Activated B cell treated with CpG ODN at 0.5 μM for 24 hours (primary cell): ENCODE results near the gene PSME3IP1. TPM values are rescaled to one million over a fixed set of nuclear protein-coding genes. Genes with fewer than 3 reads are reported as not detected.
"Not testable (repeated sequence)": the region's sequence is repeated elsewhere in the genome, so short reads cannot be mapped to it uniquely, and the experiment has no call there.

Experiments
- ATAC-seq: fragments of 200-7000 bp; cut with Tn5 transposase; one replicate; pipeline ENCODE4 v1.10.0; 2021; ENCODE audit warnings: low read depth, mild to moderate bottlenecking, moderate library complexity
- CTCF ChIA-PET: fragments of 350-600 bp; sonication (Branson Sonifier 250); formaldehyde crosslinking; loops from one replicate; lab custom pipeline; 2021; ENCODE audit warnings: antibody characterized with exemption; lab: Charles Lee
- POLR2A ChIA-PET: fragments of 350-600 bp; sonication (Branson Sonifier 250); formaldehyde crosslinking; loops from one replicate; lab custom pipeline; 2021; ENCODE audit warnings: antibody characterized with exemption; lab: Charles Lee
- DNase-seq: peaks from one replicate; pipeline ENCODE4 v3.0.0; 2022
- H3K27ac Mint-ChIP-seq: one replicate; pipeline ENCODE4 v1.8.0; 2020; ENCODE audit warnings: mixed read lengths
- H3K27me3 Mint-ChIP-seq: one replicate; pipeline ENCODE4 v1.8.0; 2021; ENCODE audit warnings: mixed read lengths
- H3K36me3 Mint-ChIP-seq: one replicate; pipeline ENCODE4 v1.8.0; 2021; ENCODE audit warnings: low read depth, mixed read lengths
- H3K4me1 Mint-ChIP-seq: one replicate; pipeline ENCODE4 v1.8.0; 2021; ENCODE audit warnings: mixed read lengths
- H3K4me3 Mint-ChIP-seq: one replicate; pipeline ENCODE4 v1.8.0; 2020; ENCODE audit warnings: mild to moderate bottlenecking, mixed read lengths
- H3K9me3 Mint-ChIP-seq: one replicate; pipeline ENCODE4 v1.8.0; 2020; ENCODE audit warnings: mixed read lengths
- CTCF ChIP-seq: fragments of 200-600 bp; IDR thresholded peaks from one replicate; pipeline ENCODE4 v1.8.0; 2022; ENCODE audit warnings: antibody characterized with exemption, mild to moderate bottlenecking
- intact Hi-C: fragments of 100-400 bp; cut with micrococcal nuclease; formaldehyde crosslinking; loops from one replicate; pipeline ENCODE4 v1.15.1; 2024
- total RNA-seq: library from RNA; stranded (reverse); gene quantifications from 2 replicates; pipeline ENCODE4 v1.2.3, GENCODE V29; 2022

PSME3IP1 gene
- total RNA-seq, 1 donor from 2014 or later = 147 TPM

- H3K9me3 Mint-ChIP-seq = no peaks in the 10 kb centered on the region
- H3K27ac Mint-ChIP-seq = no peak overlapping the region
- ChIA-PET POLR2A (no interaction called here), CTCF (no interaction called here)
- H3K4me1 Mint-ChIP-seq = peaks cover 39% of the 10 kb centered on the region
- DNase-seq = no peak
- TF ChIP-seq CTCF = no peak
- no peak overlapping the region for H3K4me3 Mint-ChIP-seq
- peaks cover 20% of the 10 kb centered on the region for H3K36me3 Mint-ChIP-seq
- H3K27me3 Mint-ChIP-seq = no peaks in the 10 kb centered on the region
- no peak for ATAC-seq
- intact Hi-C loops = no loop called here
These were observed 4.3 kb upstream of the PSME3IP1 start for GRCh38 chr16:57190136-57190535.

GRCh38 chr16:57189527-57189926 is 3.7 kb upstream of the PSME3IP1 start:
- POLR2A ChIA-PET = interaction anchor here (0.7 kb wide), 1 partner anchor 277 kb away, joined by 7 read pairs; no protein-coding TSS in a partner anchor
- H3K27me3 Mint-ChIP-seq, H3K4me3 Mint-ChIP-seq, H3K9me3 Mint-ChIP-seq, ATAC-seq, CTCF ChIA-PET, H3K27ac Mint-ChIP-seq, DNase-seq: not testable (repeated sequence)
- H3K36me3 Mint-ChIP-seq = peaks cover 18% of the 10 kb centered on the region
- peaks cover 45% of the 10 kb centered on the region for H3K4me1 Mint-ChIP-seq
- intact Hi-C loops = loop anchor here (5.0 kb wide), 1 partner anchor 348 kb away; the partner anchor contains the start of gene CCDC102A

GRCh38 chr16:57188711-57189002 is 2.8 kb upstream of the PSME3IP1 start:
- Mint-ChIP-seq H3K27me3 (no peaks in the 10 kb centered on the region), H3K36me3 (peaks cover 18% of the 10 kb centered on the region), H3K27ac (no peak overlapping the region), H3K4me1 (peaks cover 53% of the 10 kb centered on the region), H3K4me3 (no peak overlapping the region), H3K9me3 (no peaks in the 10 kb centered on the region)
- intact Hi-C loops = loop anchor here (5.0 kb wide), 1 partner anchor 349 kb away; the partner anchor contains the start of gene CCDC102A
- no peak for TF ChIP-seq CTCF
- ChIA-PET CTCF (no interaction called here), POLR2A (interaction anchor here (0.7 kb wide), 1 partner anchor 276 kb away, joined by 7 read pairs; no protein-coding TSS in a partner anchor)
- DNase-seq = no peak
- ATAC-seq = no peak

GRCh38 chr16:57187902-57188710 is 2.3 kb upstream of the PSME3IP1 start:
- CTCF ChIA-PET, ATAC-seq, DNase-seq, H3K9me3 Mint-ChIP-seq, H3K27me3 Mint-ChIP-seq: not testable (repeated sequence)
- H3K4me3 Mint-ChIP-seq = peak overlapping the region; percentile 68
- peaks cover 18% of the 10 kb centered on the region for H3K36me3 Mint-ChIP-seq
- intact Hi-C loops = loop anchor here (2.0 to 5.0 kb wide), 3 partner anchors 231 to 457 kb away; partner anchors contain the start of genes CCDC102A and NUP93
- peaks cover 54% of the 10 kb centered on the region for H3K4me1 Mint-ChIP-seq
- peak overlapping the region; percentile 95 for H3K27ac Mint-ChIP-seq
- POLR2A ChIA-PET = interaction anchor here (1.0 to 3.1 kb wide), 2 partner anchors 47 to 58 kb away, joined by 3 to 21 read pairs; partner anchors contain the start of gene ARL2BP

GRCh38 chr16:57186872-57187854 is 1.3 kb upstream of the PSME3IP1 start:
- Mint-ChIP-seq H3K27me3 (no peaks in the 10 kb centered on the region), H3K4me1 (peaks cover 57% of the 10 kb centered on the region), H3K36me3 (peaks cover 18% of the 10 kb centered on the region), H3K27ac (peak overlapping the region; percentile 95), H3K4me3 (peak overlapping the region; percentile 92), H3K9me3 (no peaks in the 10 kb centered on the region)
- CTCF ChIA-PET = no interaction called here
- intact Hi-C loops = loop anchor here (1.0 to 5.0 kb wide), 8 partner anchors 58 to 736 kb away; partner anchors contain the start of genes ARL2BP, CCDC102A, CIAPIN1 and COQ9
- POLR2A ChIA-PET = interaction anchor here (1.0 to 3.1 kb wide), 3 partner anchors 12 to 58 kb away, joined by 3 to 21 read pairs (median 10); partner anchors contain the start of gene ARL2BP
- TF ChIP-seq CTCF = no peak
- DNase-seq (peak; percentile 20), ATAC-seq (no peak)
